ENCODE data around the gene TACR2.

The TACR2 gene

GRCh38 chr10:69416695-69417094 is at the start of gene TACR2:
TSS of gene TACR2 (minus strand) at chr10:69416918. CDS start at chr10:69416323, 595 bp downstream.
- Histone ChIP-seq H3K4me3 (no peak within 1 kb of the TSS), H3K27ac (no peak within 1 kb of the TSS)

- Histone ChIP-seq H3K27ac (peak overlapping the region in 1 of 21 experiments; percentile 34), H3K4me3 (no peak overlapping the region)
Observed at GRCh38 chr10:69466158-69466490, 49.4 kb upstream of the TACR2 start.

- Histone ChIP-seq H3K27ac (peak overlapping the region in 13 of 21 experiments; percentile 14 to 74 (median 54)), H3K4me3 (no peak overlapping the region)
Observed at GRCh38 chr10:69465457-69466157, 48.9 kb upstream of the TACR2 start.

- Histone ChIP-seq H3K27ac (peak overlapping the region in 17 of 21 experiments; percentile 14 to 74 (median 54)), H3K4me3 (no peak overlapping the region)
Observed at GRCh38 chr10:69464801-69465401, 48.2 kb upstream of the TACR2 start.

- Histone ChIP-seq H3K27ac (peak overlapping the region in 16 of 21 experiments; percentile 14 to 74 (median 54)), H3K4me3 (no peak overlapping the region)
Observed at GRCh38 chr10:69464401-69464800, 47.7 kb upstream of the TACR2 start.

GRCh38 chr10:69463886-69464285 is 47.2 kb upstream of the TACR2 start:
- peak overlapping the region in 13 of 21 experiments; percentile 14 to 74 (median 54) for H3K27ac ChIP-seq
- H3K4me3 ChIP-seq: no peak overlapping the region

GRCh38 chr10:69461243-69462025 is 44.7 kb upstream of the TACR2 start:
- Histone ChIP-seq H3K27ac (peak overlapping the region in 12 of 21 experiments; percentile 2 to 76 (median 37)), H3K4me3 (no peak overlapping the region)

- peak overlapping the region in 14 of 21 experiments; percentile 3 to 76 (median 34) for H3K27ac ChIP-seq
- no peak overlapping the region for H3K4me3 ChIP-seq
Observed at GRCh38 chr10:69460576-69461242, 44.0 kb upstream of the TACR2 start.

GRCh38 chr10:69459893-69460575 is 43.3 kb upstream of the TACR2 start:
- H3K27ac ChIP-seq: peak overlapping the region in 11 of 21 experiments; percentile 3 to 76 (median 38)

GRCh38 chr10:69459101-69459790 is 42.5 kb upstream of the TACR2 start:
- H3K4me3 ChIP-seq: no peak overlapping the region
- peak overlapping the region in 5 of 21 experiments; percentile 11 to 73 (median 38) for H3K27ac ChIP-seq

More at GRCh38 chr10:69459893-69460575, 43.3 kb upstream of the TACR2 start:
- no peak overlapping the region for H3K4me3 ChIP-seq

GRCh38 chr10:69458430-69459100 is 41.8 kb upstream of the TACR2 start:
- Histone ChIP-seq H3K27ac (peak overlapping the region in 6 of 21 experiments; percentile 28 to 66 (median 42)), H3K4me3 (no peak overlapping the region)

- peak overlapping the region in 7 of 21 experiments; percentile 5 to 66 (median 37) for H3K27ac ChIP-seq
- H3K4me3 ChIP-seq: no peak overlapping the region
Observed at GRCh38 chr10:69457771-69458237, 41.1 kb upstream of the TACR2 start.

GRCh38 chr10:69456880-69457693 is 40.4 kb upstream of the TACR2 start:
- H3K4me3 ChIP-seq: no peak overlapping the region
- H3K27ac ChIP-seq: peak overlapping the region in 3 of 21 experiments; percentile 5 to 46 (median 37)

- Histone ChIP-seq H3K4me3 (no peak overlapping the region), H3K27ac (no peak overlapping the region)
Observed at GRCh38 chr10:69455006-69455763, 38.5 kb upstream of the TACR2 start.

- no peak overlapping the region for H3K4me3 ChIP-seq
- no peak overlapping the region for H3K27ac ChIP-seq
Observed at GRCh38 chr10:69453795-69454194, 37.1 kb upstream of the TACR2 start.

GRCh38 chr10:69452676-69453415 is 36.1 kb upstream of the TACR2 start:
- peak overlapping the region in 1 of 7 experiments; percentile 62 for H3K4me3 ChIP-seq
- no peak overlapping the region for H3K27ac ChIP-seq

Measured in skin epidermis (tissue), 12 donors.